ENCODE data around the gene DRGX. TPM values are rescaled to one million over a fixed set of nuclear protein-coding genes. Genes with fewer than 3 reads are reported as not detected.

The DRGX gene
- total RNA-seq, 5 donors from 2014 or later (not counting 1 experiment from before 2014, with no cell fraction given): not detected

DNA sequence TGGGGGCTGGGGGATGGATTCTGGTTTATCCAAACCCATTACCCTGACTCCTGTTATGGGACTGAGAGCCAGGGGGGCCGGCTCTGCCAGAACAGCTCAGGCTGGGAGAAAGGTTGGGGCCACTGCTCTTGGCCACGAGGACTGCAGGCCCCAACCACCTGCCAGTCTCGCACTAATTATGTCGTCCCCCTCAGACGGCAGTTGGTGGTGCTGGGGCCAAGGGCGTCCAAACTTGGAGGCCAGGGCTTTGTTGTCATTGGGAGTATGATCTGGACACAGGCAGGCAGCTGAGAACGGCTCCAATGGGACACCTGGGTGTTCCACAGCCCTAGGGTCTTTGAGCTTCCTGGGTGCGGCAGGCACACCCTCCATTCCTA lies 34.7 kb downstream of the DRGX start:
- Histone ChIP-seq H3K9me3 (no peaks in the 10 kb centered on the region), H3K27ac (ENCODE audit: low read length) (no peak overlapping the region), H3K36me3 (ENCODE audit: control insufficient read depth in 2 of 2, extremely low read depth in 1 of 2, insufficient read depth in 1 of 2, low read length in 1 of 2) (no peaks in the 10 kb centered on the region), H3K27me3 (replicated peaks in 1 of 2; ENCODE audit: control insufficient read depth in 2 of 2, extremely low read depth in 1 of 2, insufficient read depth in 2 of 2, low read length in 1 of 2) (peaks cover 0 to 21% of the 10 kb centered on the region in 2 experiments), H3K4me1 (ENCODE audit: control insufficient read depth in 1 of 2, extremely low read depth in 1 of 2, insufficient read depth in 2 of 2, low read length in 2 of 2) (no peaks in the 10 kb centered on the region), H3K4me3 (ENCODE audit: control insufficient read depth in 1 of 2, extremely low read depth in 1 of 2, low read length in 1 of 2) (no peak overlapping the region)
- no peak overlapping the region for H3K4me3 Mint-ChIP-seq
- no peak overlapping the region for H3K27ac Mint-ChIP-seq
- H3K9me3 Mint-ChIP-seq: peaks cover 0 to 4% (median 2%) of the 10 kb centered on the region in 3 donors
- ChIA-PET POLR2A (no interaction called here), CTCF (no interaction called here)
- no peaks in the 10 kb centered on the region for H3K36me3 Mint-ChIP-seq
- H3K4me1 Mint-ChIP-seq: no peaks in the 10 kb centered on the region
- 89% methylated on average over 3 of the region's 8 CpGs for WGBS (ENCODE audit: insufficient coverage)
- ATAC-seq (replicated peaks in 1 of 4) (no peak), DNase-seq (no peak)
- H3K27me3 Mint-ChIP-seq: peaks cover 5 to 7% of the 10 kb centered on the region in 2 donors

DNA sequence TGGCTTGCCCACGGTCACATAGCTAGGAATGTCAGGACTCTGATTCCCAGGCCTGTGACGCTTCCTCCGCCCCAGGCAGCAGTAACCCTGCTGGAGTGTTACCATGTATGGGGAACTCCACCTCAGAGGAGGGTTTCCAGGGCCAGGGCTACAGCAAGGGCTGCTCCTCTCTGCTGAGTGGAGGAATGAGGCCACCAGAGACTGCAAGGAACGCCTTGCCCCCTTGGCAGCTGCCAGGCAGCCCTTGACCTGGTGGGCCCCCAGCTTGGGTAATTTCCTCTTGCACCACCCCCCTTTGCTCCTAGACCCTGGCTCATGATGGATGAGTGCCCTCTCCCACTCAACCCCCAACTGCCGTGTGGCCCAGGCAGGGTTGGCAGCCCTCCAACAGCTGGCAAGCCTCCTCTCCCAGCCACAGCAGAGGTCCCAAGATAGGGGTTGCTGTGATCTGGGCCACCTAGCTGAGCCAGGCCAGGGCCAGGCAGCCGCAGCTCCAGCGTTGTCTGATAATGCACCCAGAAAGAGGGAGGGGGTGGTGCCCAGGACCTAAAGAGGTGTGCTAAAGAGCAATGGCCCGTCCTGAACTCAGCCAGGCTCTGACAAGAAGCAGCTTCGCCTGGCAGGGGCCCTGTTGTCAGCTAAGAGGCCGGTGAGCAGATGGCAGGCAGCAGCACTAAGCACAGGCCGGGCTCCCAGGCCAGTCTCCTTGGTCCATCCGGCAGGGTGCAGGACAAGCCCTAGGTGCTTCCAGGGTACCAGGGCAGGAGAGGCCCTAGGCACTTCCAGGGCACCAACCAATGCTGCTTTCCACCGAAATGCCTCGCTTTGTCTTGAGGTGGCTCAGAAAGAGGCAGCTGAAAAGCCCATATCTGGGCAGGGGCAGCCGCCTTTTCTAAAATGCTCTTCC lies 35.4 kb downstream of the DRGX start:
- H3K4me1 ChIP-seq (ENCODE audit: control insufficient read depth in 1 of 2, extremely low read depth in 1 of 2, insufficient read depth in 2 of 2, low read length in 2 of 2): no peaks in the 10 kb centered on the region
- H3K9me3 ChIP-seq: no peaks in the 10 kb centered on the region
- ChIA-PET CTCF (no interaction called here), POLR2A (no interaction called here)
- WGBS (ENCODE audit: insufficient coverage): 64% methylated on average over 12 of the region's 15 CpGs
- no peaks in the 10 kb centered on the region for H3K4me1 Mint-ChIP-seq
- no peak overlapping the region for H3K27ac ChIP-seq (ENCODE audit: low read length)
- H3K4me3 ChIP-seq (ENCODE audit: control insufficient read depth in 1 of 2, extremely low read depth in 1 of 2, low read length in 1 of 2): no peak overlapping the region
- ATAC-seq (replicated peaks in 1 of 4) (peak in 1 of 4 experiments; percentile 33), DNase-seq (no peak)
- peaks cover 5% of the 10 kb centered on the region in 2 donors for H3K27me3 Mint-ChIP-seq
- no peaks in the 10 kb centered on the region for H3K36me3 Mint-ChIP-seq
- no peak overlapping the region for H3K27ac Mint-ChIP-seq
- no peak overlapping the region for H3K4me3 Mint-ChIP-seq
- peaks cover 0 to 18% of the 10 kb centered on the region in 2 experiments for H3K27me3 ChIP-seq (replicated peaks in 1 of 2; ENCODE audit: control insufficient read depth in 2 of 2, extremely low read depth in 1 of 2, insufficient read depth in 2 of 2, low read length in 1 of 2)
- no peaks in the 10 kb centered on the region for H3K36me3 ChIP-seq (ENCODE audit: control insufficient read depth in 2 of 2, extremely low read depth in 1 of 2, insufficient read depth in 1 of 2, low read length in 1 of 2)
- H3K9me3 Mint-ChIP-seq: peaks cover 0 to 4% (median 2%) of the 10 kb centered on the region in 3 donors

DNA sequence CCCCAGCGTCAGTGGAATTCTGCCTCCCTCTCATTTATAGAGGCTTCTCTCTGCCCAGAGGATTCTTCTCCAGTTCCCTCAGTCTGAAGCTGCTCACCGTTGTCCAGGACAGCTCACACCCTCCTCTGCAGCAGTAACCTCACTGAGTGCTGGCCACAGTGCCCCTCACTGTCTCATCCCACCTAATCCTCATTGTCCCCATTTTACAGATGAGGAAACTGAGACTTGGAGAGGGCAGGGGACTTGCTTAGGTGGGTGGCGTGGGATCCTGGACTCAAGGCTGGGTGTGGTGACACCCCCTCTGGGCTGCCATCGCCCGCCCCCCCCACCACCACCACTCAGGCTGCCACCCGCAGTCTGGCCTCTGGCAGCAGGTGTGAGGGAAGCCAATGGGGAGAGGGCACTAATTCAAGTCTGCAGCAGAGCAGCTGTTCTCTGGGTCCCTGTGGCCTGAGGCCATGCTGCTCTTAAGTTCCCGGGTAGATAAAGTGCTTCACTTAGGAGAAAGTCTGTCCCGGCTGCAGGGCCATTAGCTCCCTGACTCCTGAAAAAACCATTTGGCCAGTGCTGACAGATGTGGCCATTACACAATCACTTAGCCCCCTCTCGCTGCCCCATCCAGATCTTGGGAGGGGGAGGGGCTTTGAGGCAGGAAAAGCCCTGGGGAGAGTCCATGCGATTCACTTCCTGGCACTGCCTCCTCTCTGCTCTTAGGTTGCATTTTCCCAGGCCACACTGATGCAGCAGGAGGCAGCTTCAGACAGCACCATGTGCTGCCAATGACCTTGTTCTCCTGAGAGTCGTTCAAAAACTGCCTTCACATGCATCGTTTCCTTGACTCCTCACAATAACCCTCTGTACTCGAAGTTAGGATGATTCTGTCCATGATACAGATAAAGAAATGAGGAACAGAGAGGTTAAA lies 36.3 kb downstream of the DRGX start:
- no peak overlapping the region for H3K4me3 Mint-ChIP-seq
- H3K27me3 Mint-ChIP-seq: peaks cover 5% of the 10 kb centered on the region in 2 donors
- no peaks in the 10 kb centered on the region for H3K36me3 Mint-ChIP-seq
- no peaks in the 10 kb centered on the region for H3K9me3 ChIP-seq
- no peak overlapping the region for H3K27ac Mint-ChIP-seq
- peaks cover 0 to 11% of the 10 kb centered on the region in 2 experiments for H3K27me3 ChIP-seq (replicated peaks in 1 of 2; ENCODE audit: control insufficient read depth in 2 of 2, extremely low read depth in 1 of 2, insufficient read depth in 2 of 2, low read length in 1 of 2)
- 73% methylated on average over 2 of the region's 13 CpGs for WGBS (ENCODE audit: insufficient coverage)
- CTCF ChIA-PET: no interaction called here
- H3K4me1 Mint-ChIP-seq: no peaks in the 10 kb centered on the region
- no peak overlapping the region for H3K4me3 ChIP-seq (ENCODE audit: control insufficient read depth in 1 of 2, extremely low read depth in 1 of 2, low read length in 1 of 2)
- POLR2A ChIA-PET: no interaction called here
- no peaks in the 10 kb centered on the region for H3K36me3 ChIP-seq (ENCODE audit: control insufficient read depth in 2 of 2, extremely low read depth in 1 of 2, insufficient read depth in 1 of 2, low read length in 1 of 2)
- no peaks in the 10 kb centered on the region for H3K4me1 ChIP-seq (ENCODE audit: control insufficient read depth in 1 of 2, extremely low read depth in 1 of 2, insufficient read depth in 2 of 2, low read length in 2 of 2)
- no peak for ATAC-seq (replicated peaks in 1 of 4)
- peaks cover 0 to 4% (median 2%) of the 10 kb centered on the region in 3 donors for H3K9me3 Mint-ChIP-seq
- no peak for DNase-seq
- no peak overlapping the region for H3K27ac ChIP-seq (ENCODE audit: low read length)

DNA sequence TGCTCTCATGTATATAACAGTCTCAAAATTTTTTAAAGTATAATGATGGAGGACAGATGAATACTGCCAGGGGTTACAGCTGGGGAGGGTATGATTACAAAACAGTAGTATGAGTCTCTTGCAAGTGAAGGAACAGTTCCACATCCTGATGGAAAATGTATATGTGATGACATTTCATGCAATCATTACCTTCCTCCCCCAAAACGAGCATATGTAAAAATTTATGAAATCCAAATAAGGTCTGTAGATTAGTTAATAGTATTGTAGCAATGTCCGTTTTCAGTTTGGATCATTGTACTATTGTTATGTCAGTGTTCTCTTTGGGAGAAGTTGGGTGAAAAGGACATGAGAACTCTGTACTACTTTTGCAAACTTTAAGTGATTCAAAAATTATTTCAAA lies 38.0 kb downstream of the DRGX start:
- CTCF ChIA-PET: no interaction called here
- no peaks in the 10 kb centered on the region for H3K36me3 ChIP-seq (ENCODE audit: control insufficient read depth in 2 of 2, extremely low read depth in 1 of 2, insufficient read depth in 1 of 2, low read length in 1 of 2)
- POLR2A ChIA-PET: no interaction called here
- no peak overlapping the region for H3K27ac ChIP-seq (ENCODE audit: low read length)
- no peaks in the 10 kb centered on the region for H3K36me3 Mint-ChIP-seq
- H3K27ac Mint-ChIP-seq: no peak overlapping the region
- DNase-seq (no peak), ATAC-seq (replicated peaks in 1 of 4) (no peak)
- no peaks in the 10 kb centered on the region for H3K4me1 Mint-ChIP-seq
- no CpG with 5 or more reads among the region's 2 CpGs for WGBS (ENCODE audit: insufficient coverage)
- H3K4me3 ChIP-seq (ENCODE audit: control insufficient read depth in 1 of 2, extremely low read depth in 1 of 2, low read length in 1 of 2): no peak overlapping the region
- no peak overlapping the region for H3K4me3 Mint-ChIP-seq
- peaks cover 0 to 4% (median 2%) of the 10 kb centered on the region in 3 donors for H3K9me3 Mint-ChIP-seq
- peaks cover 0 to 5% of the 10 kb centered on the region in 2 donors for H3K27me3 Mint-ChIP-seq
- H3K4me1 ChIP-seq (ENCODE audit: control insufficient read depth in 1 of 2, extremely low read depth in 1 of 2, insufficient read depth in 2 of 2, low read length in 2 of 2): no peaks in the 10 kb centered on the region
- H3K9me3 ChIP-seq: no peaks in the 10 kb centered on the region
- peaks cover 0 to 17% of the 10 kb centered on the region in 2 experiments for H3K27me3 ChIP-seq (replicated peaks in 1 of 2; ENCODE audit: control insufficient read depth in 2 of 2, extremely low read depth in 1 of 2, insufficient read depth in 2 of 2, low read length in 1 of 2)

DNA sequence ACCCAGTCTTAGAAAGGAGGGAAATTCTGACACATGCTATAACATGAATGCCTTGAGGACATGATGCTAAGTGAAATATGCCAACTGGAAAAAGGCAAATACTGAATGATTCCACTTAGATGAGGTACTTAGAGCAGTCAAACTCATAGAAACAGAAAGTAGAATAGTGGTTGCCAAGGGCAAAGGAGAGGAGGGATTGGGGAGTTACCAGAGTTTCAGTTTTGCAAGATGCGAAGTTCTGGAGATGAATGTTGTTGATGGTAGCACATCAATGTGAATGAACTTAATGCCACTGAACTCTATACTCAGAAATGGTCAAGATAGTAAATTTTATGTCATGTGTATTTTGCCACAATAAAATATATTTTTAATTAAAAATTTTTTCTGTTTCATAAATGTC lies 38.9 kb downstream of the DRGX start:
- H3K9me3 Mint-ChIP-seq: peaks cover 0 to 4% (median 2%) of the 10 kb centered on the region in 3 donors
- no CpG with 5 or more reads among the region's 1 CpG for WGBS (ENCODE audit: insufficient coverage)
- H3K27me3 Mint-ChIP-seq: peaks cover 0 to 1% of the 10 kb centered on the region in 2 donors
- no peaks in the 10 kb centered on the region for H3K9me3 ChIP-seq
- H3K4me1 ChIP-seq (ENCODE audit: control insufficient read depth in 1 of 2, extremely low read depth in 1 of 2, insufficient read depth in 2 of 2, low read length in 2 of 2): no peaks in the 10 kb centered on the region
- H3K36me3 Mint-ChIP-seq: no peaks in the 10 kb centered on the region
- DNase-seq (no peak), ATAC-seq (replicated peaks in 1 of 4) (no peak)
- H3K27me3 ChIP-seq (replicated peaks in 1 of 2; ENCODE audit: control insufficient read depth in 2 of 2, extremely low read depth in 1 of 2, insufficient read depth in 2 of 2, low read length in 1 of 2): peaks cover 0 to 26% of the 10 kb centered on the region in 2 experiments
- no peak overlapping the region for H3K27ac ChIP-seq (ENCODE audit: low read length)
- no peaks in the 10 kb centered on the region for H3K4me1 Mint-ChIP-seq
- H3K4me3 Mint-ChIP-seq: no peak overlapping the region
- H3K4me3 ChIP-seq (ENCODE audit: control insufficient read depth in 1 of 2, extremely low read depth in 1 of 2, low read length in 1 of 2): no peak overlapping the region
- ChIA-PET CTCF (no interaction called here), POLR2A (no interaction called here)
- H3K36me3 ChIP-seq (ENCODE audit: control insufficient read depth in 2 of 2, extremely low read depth in 1 of 2, insufficient read depth in 1 of 2, low read length in 1 of 2): no peaks in the 10 kb centered on the region
- no peak overlapping the region for H3K27ac Mint-ChIP-seq

GRCh38 chr10:49356181-49356580 lies 39.7 kb downstream of the DRGX start:
- CTCF ChIA-PET: no interaction called here
- no peak overlapping the region for H3K27ac ChIP-seq (ENCODE audit: low read length)
- H3K4me1 ChIP-seq (ENCODE audit: control insufficient read depth in 1 of 2, extremely low read depth in 1 of 2, insufficient read depth in 2 of 2, low read length in 2 of 2): no peaks in the 10 kb centered on the region
- H3K27me3 Mint-ChIP-seq: peaks cover 5 to 6% of the 10 kb centered on the region in 2 donors
- H3K36me3 Mint-ChIP-seq: no peaks in the 10 kb centered on the region
- no peak overlapping the region for H3K4me3 Mint-ChIP-seq
- peaks cover 0 to 4% (median 2%) of the 10 kb centered on the region in 3 donors for H3K9me3 Mint-ChIP-seq
- no peaks in the 10 kb centered on the region for H3K9me3 ChIP-seq
- H3K4me3 ChIP-seq (ENCODE audit: control insufficient read depth in 1 of 2, extremely low read depth in 1 of 2, low read length in 1 of 2): no peak overlapping the region
- H3K4me1 Mint-ChIP-seq: no peaks in the 10 kb centered on the region
- H3K36me3 ChIP-seq (ENCODE audit: control insufficient read depth in 2 of 2, extremely low read depth in 1 of 2, insufficient read depth in 1 of 2, low read length in 1 of 2): no peaks in the 10 kb centered on the region
- POLR2A ChIA-PET: no interaction called here
- H3K27ac Mint-ChIP-seq: no peak overlapping the region
- H3K27me3 ChIP-seq (replicated peaks in 1 of 2; ENCODE audit: control insufficient read depth in 2 of 2, extremely low read depth in 1 of 2, insufficient read depth in 2 of 2, low read length in 1 of 2): peaks cover 0 to 23% of the 10 kb centered on the region in 2 experiments
- 82% methylated on average over 2 of the region's 4 CpGs for WGBS (ENCODE audit: insufficient coverage)
- DNase-seq (no peak), ATAC-seq (replicated peaks in 1 of 4) (no peak)

All from T-cell (primary cell).